PFSK-1 (cell line): Measurements from ENCODE around the gene ZCCHC17.

Source experiments
- FOXP2 ChIP-seq: optimal IDR thresholded peaks from 2 replicates; pipeline ENCODE3; 2011; ENCODE audit warnings: borderline replicate concordance, control low read depth, inconsistent platforms; ENCODE audit not compliant: insufficient read depth; ENCODE audit errors: extremely low read length, extremely low read depth
- POLR2AphosphoS5 ChIP-seq: IDR thresholded peaks from 2 replicates; pipeline ENCODE4 v1.6.1; 2012; ENCODE audit warnings: low read depth, mild to moderate bottlenecking, control low read depth, low read length, moderate library complexity
- REST ChIP-seq, 2 experiments: IDR thresholded peaks; 2 replicates each; pipeline versions ENCODE4 v1.6.1 to v1.8.0; 2011 to 2012; ENCODE audit warnings: low read depth in 2 of 2, low read length in 2 of 2, control low read depth in 1 of 2, inconsistent platforms in 1 of 2, mild to moderate bottlenecking in 1 of 2, moderate library complexity in 1 of 2; ENCODE audit not compliant: insufficient read depth in 1 of 2
- SIN3A ChIP-seq: IDR thresholded peaks from 2 replicates; pipeline ENCODE4 v1.6.1; 2012; ENCODE audit warnings: mild to moderate bottlenecking, low read length, moderate library complexity, borderline replicate concordance; ENCODE audit not compliant: insufficient read depth
- TAF1 ChIP-seq: IDR thresholded peaks from 2 replicates; pipeline ENCODE4 v1.6.1; 2012; ENCODE audit warnings: low read length, control low read depth, borderline replicate concordance; ENCODE audit not compliant: insufficient read depth

Gene ZCCHC17

GRCh38 chr1:31409946-31410858, 113.4 kb downstream of the ZCCHC17 start:
- no peak for TF ChIP-seq TAF1
- no peak for TF ChIP-seq POLR2AphosphoS5
- no peak for TF ChIP-seq FOXP2
- TF ChIP-seq REST (IDR thresholded peaks at IDR 0.05; ENCODE audit: insufficient read depth in 1 of 2, low read depth in 2 of 2, low read length in 2 of 2): no peak
- TF ChIP-seq SIN3A: no peak

GRCh38 chr1:31410871-31411270, 114.0 kb downstream of the ZCCHC17 start:
- TF ChIP-seq SIN3A (no peak), FOXP2 (no peak), REST (IDR thresholded peaks at IDR 0.05; ENCODE audit: insufficient read depth in 1 of 2, low read depth in 2 of 2, low read length in 2 of 2) (no peak), POLR2AphosphoS5 (no peak), TAF1 (no peak)

- no peak for TF ChIP-seq REST (IDR thresholded peaks at IDR 0.05; ENCODE audit: insufficient read depth in 1 of 2, low read depth in 2 of 2, low read length in 2 of 2)
- TF ChIP-seq TAF1: no peak
- no peak for TF ChIP-seq FOXP2
- no peak for TF ChIP-seq SIN3A
- TF ChIP-seq POLR2AphosphoS5: no peak
Observed at GRCh38 chr1:31412205-31412604, 115.4 kb downstream of the ZCCHC17 start.

- TF ChIP-seq FOXP2 (no peak), REST (IDR thresholded peaks at IDR 0.05; ENCODE audit: insufficient read depth in 1 of 2, low read depth in 2 of 2, low read length in 2 of 2) (no peak), TAF1 (no peak), SIN3A (no peak), POLR2AphosphoS5 (no peak)
Observed at GRCh38 chr1:31412732-31413404, 116.0 kb downstream of the ZCCHC17 start, which contains the start of gene SERINC2. SERINC2 (plus strand) TSS chr1:31413213; CDS start chr1:31413266, 53 bp downstream.
